A673 (cell line): ENCODE data around the gene CACNA1A. TPM values are rescaled to one million over a fixed set of nuclear protein-coding genes. Genes with fewer than 3 reads are reported as not detected.

Experiments used
- BruUV-seq: library from RNA; stranded (reverse); fragments of 400-500 nt; replicated peaks from 2 replicates; lab custom pipeline; 2021; lab: Mats Ljungman, UMichigan
- CTCF ChIA-PET: fragments of 300-600 bp; sonication (Branson Sonifier 250); formaldehyde crosslinking; loops from one replicate; lab custom pipeline; 2022; ENCODE audit warnings: antibody characterized with exemption; lab: Charles Lee
- POLR2A ChIA-PET: fragments of 300-600 bp; sonication (Branson Sonifier 250); formaldehyde crosslinking; loops from one replicate; lab custom pipeline; 2022; ENCODE audit warnings: antibody characterized with exemption; ENCODE audit not compliant: low non-redundant PET; lab: Charles Lee
- DNase-seq: peaks from one replicate; pipeline ENCODE4 v3.0.0-alpha.2; 2015; ENCODE audit warnings: low spot score
- H3K27ac ChIP-seq: fragments of 200-600 bp; sonication (generic); 2 replicates; pipeline ENCODE4 v1.5.1; 2016; ENCODE audit warnings: mixed run types, low read depth, mild to moderate bottlenecking, mixed read lengths, antibody characterized with exemption, low read length; ENCODE audit not compliant: poor library complexity, severe bottlenecking
- H3K27me3 ChIP-seq: fragments of 200-600 bp; sonication (generic); replicated peaks from 2 replicates; pipeline ENCODE4 v1.6.1; 2017; ENCODE audit warnings: mixed run types, low read depth, mild to moderate bottlenecking, mixed read lengths, antibody characterized with exemption, low read length; ENCODE audit not compliant: insufficient read depth, poor library complexity
- H3K36me3 ChIP-seq: fragments of 200-600 bp; sonication (generic); 2 replicates; pipeline ENCODE4 v1.6.1; 2016; ENCODE audit warnings: mixed run types, mild to moderate bottlenecking, mixed read lengths, antibody characterized with exemption, low read length; ENCODE audit not compliant: insufficient read depth, poor library complexity, severe bottlenecking
- H3K4me1 ChIP-seq: fragments of 200-600 bp; sonication (generic); 2 replicates; pipeline ENCODE4 v1.6.1; 2017; ENCODE audit warnings: mixed run types, mild to moderate bottlenecking, mixed read lengths, antibody characterized with exemption, low read length; ENCODE audit not compliant: insufficient read depth, poor library complexity, severe bottlenecking
- H3K4me3 ChIP-seq: fragments of 200-600 bp; sonication (generic); 2 replicates; pipeline ENCODE4 v1.5.1; 2016; ENCODE audit warnings: low read depth, mixed run types, mild to moderate bottlenecking, mixed read lengths, low read length; ENCODE audit not compliant: poor library complexity, severe bottlenecking
- H3K9me3 ChIP-seq: fragments of 200-600 bp; sonication (generic); 2 replicates; pipeline ENCODE4 v1.6.1; 2016; ENCODE audit warnings: mixed run types, low read depth, mild to moderate bottlenecking, mixed read lengths, antibody characterized with exemption, low read length; ENCODE audit not compliant: poor library complexity, severe bottlenecking
- CTCF ChIP-seq: fragments of 300-800, 200-600 bp; sonication (generic); conservative IDR thresholded peaks from 2 replicates; pipeline ENCODE4 v1.5.1; 2017; ENCODE audit warnings: low read depth, mild to moderate bottlenecking, antibody characterized with exemption, low read length, moderate library complexity, mixed read lengths
- EZH2 ChIP-seq: fragments of 200-600 bp; sonication (generic); IDR thresholded peaks from 2 replicates; pipeline ENCODE4 v1.6.1; 2017; ENCODE audit warnings: borderline replicate concordance, low read depth, mild to moderate bottlenecking, mixed read lengths, antibody characterized with exemption, low read length; ENCODE audit not compliant: poor library complexity, severe bottlenecking
- intact Hi-C: fragments of 100-400 bp; cut with micrococcal nuclease; formaldehyde crosslinking; loops from one replicate; pipeline ENCODE4 v1.10.0; 2022; ENCODE audit not compliant: unreplicated experiment
- total RNA-seq: library from RNA; stranded (reverse); gene quantifications from 2 replicates; pipeline ENCODE4 v1.2.3, GENCODE V29; 2021

The CACNA1A gene
- total RNA-seq, 1 experiment from 2014 or later = 3.2 TPM

GRCh38 chr19:13173139-13173737, 333.0 kb downstream of the CACNA1A start:
- H3K4me3 ChIP-seq = no peak overlapping the region
- peak overlapping the region; percentile 21 for H3K27ac ChIP-seq
- ChIA-PET POLR2A (no interaction called here), CTCF (no interaction called here)
- no peaks in the 10 kb centered on the region for H3K36me3 ChIP-seq
- BruUV-seq = no TSS peak
- no peak for TF ChIP-seq CTCF
- no peak for TF ChIP-seq EZH2
- peaks cover 20% of the 10 kb centered on the region for H3K4me1 ChIP-seq
- DNase-seq = no peak
- no peaks in the 10 kb centered on the region for H3K27me3 ChIP-seq
- no peaks in the 10 kb centered on the region for H3K9me3 ChIP-seq
- intact Hi-C loops = no loop called here

- Histone ChIP-seq H3K27me3 (no peaks in the 10 kb centered on the region), H3K4me1 (peaks cover 26% of the 10 kb centered on the region), H3K4me3 (no peak overlapping the region), H3K9me3 (no peaks in the 10 kb centered on the region), H3K36me3 (no peaks in the 10 kb centered on the region), H3K27ac (peak overlapping the region; percentile 55)
- DNase-seq = peak; percentile 84
- POLR2A ChIA-PET = no interaction called here
- CTCF ChIA-PET = no interaction called here
- BruUV-seq = no TSS peak
- intact Hi-C loops = no loop called here
- no peak for TF ChIP-seq EZH2
- TF ChIP-seq CTCF = no peak
Observed at GRCh38 chr19:13172346-13173138, 333.7 kb downstream of the CACNA1A start.

- H3K27ac ChIP-seq = no peak overlapping the region
- no peak for DNase-seq
- intact Hi-C loops = no loop called here
- ChIA-PET CTCF (no interaction called here), POLR2A (interaction anchor here (0.6 kb wide), 1 partner anchor 10 kb away, joined by 14 read pairs; no protein-coding TSS in a partner anchor)
- TF ChIP-seq CTCF = no peak
- TF ChIP-seq EZH2 = no peak
- no peaks in the 10 kb centered on the region for H3K36me3 ChIP-seq
- no peak overlapping the region for H3K4me3 ChIP-seq
- peaks cover 31% of the 10 kb centered on the region for H3K4me1 ChIP-seq
- no peaks in the 10 kb centered on the region for H3K27me3 ChIP-seq
- no TSS peak for BruUV-seq
- no peaks in the 10 kb centered on the region for H3K9me3 ChIP-seq
Observed at GRCh38 chr19:13171146-13171545, 335.1 kb downstream of the CACNA1A start.
